HUES64 (cell line): ENCODE measurements around the gene ANKRD24.
A peak's percentile ranks its signal among the peaks of the same experiment; 100 is the strongest.

Experiments
- H3K27ac ChIP-seq: 2 replicates; pipeline ENCODE4 v1.7.0; 2013; ENCODE audit warnings: low read depth, low read length, inconsistent platforms
- H3K27me3 ChIP-seq: 2 replicates; pipeline ENCODE4 v1.6.1; 2013; ENCODE audit warnings: mild to moderate bottlenecking, low read length; ENCODE audit not compliant: insufficient read depth
- H3K36me3 ChIP-seq: 2 replicates; pipeline ENCODE4 v1.6.1; 2013; ENCODE audit warnings: mild to moderate bottlenecking, low read length; ENCODE audit not compliant: insufficient read depth
- H3K4me1 ChIP-seq: 2 replicates; pipeline ENCODE4 v1.6.1; 2013; ENCODE audit warnings: mild to moderate bottlenecking, low read length, moderate library complexity; ENCODE audit not compliant: insufficient read depth
- H3K4me3 ChIP-seq: 2 replicates; pipeline ENCODE4 v1.5.1; 2013; ENCODE audit warnings: mild to moderate bottlenecking, low read length, moderate library complexity
- H3K9ac ChIP-seq: 2 replicates; pipeline ENCODE4 v1.6.1; 2013; ENCODE audit warnings: mild to moderate bottlenecking, low read depth, low read length
- H3K9me3 ChIP-seq: 2 replicates; pipeline ENCODE4 v1.6.1; 2013; ENCODE audit warnings: low read depth, low read length; ENCODE audit not compliant: insufficient read depth
- WGBS: fragments of 150-250, 120-280 bp; methylation state at CpG from one replicate; pipeline ENCODE4 v1.1.7; 2013; ENCODE audit warnings: missing lambda C conversion rate; 5-methylcytosine and 5-hydroxymethylcytosine counted together

The ANKRD24 gene

GRCh38 chr19:4174895-4175668, 7.4 kb upstream of the ANKRD24 start:
- Histone ChIP-seq H3K9ac (no peak overlapping the region), H3K4me3 (no peak overlapping the region), H3K27ac (no peak overlapping the region), H3K27me3 (peaks cover 15% of the 10 kb centered on the region), H3K4me1 (no peaks in the 10 kb centered on the region), H3K9me3 (no peaks in the 10 kb centered on the region), H3K36me3 (0 out of 2 replicates have a peak, but pooled peaks cover 6% of the 10 kb centered on the region)
- 94% methylated on average over 41 of the region's 41 CpGs for WGBS

- Histone ChIP-seq H3K9ac (no peak overlapping the region), H3K4me3 (no peak overlapping the region), H3K9me3 (no peaks in the 10 kb centered on the region), H3K27ac (no peak overlapping the region), H3K36me3 (0 out of 2 replicates have a peak, but pooled peaks cover 6% of the 10 kb centered on the region), H3K27me3 (peaks cover 15% of the 10 kb centered on the region), H3K4me1 (no peaks in the 10 kb centered on the region)
- 95% methylated on average over 12 of the region's 12 CpGs for WGBS
Observed at GRCh38 chr19:4175669-4175931, 6.9 kb upstream of the ANKRD24 start.

GRCh38 chr19:4177146-4177545, 5.3 kb upstream of the ANKRD24 start:
- Histone ChIP-seq H3K4me1 (no peaks in the 10 kb centered on the region), H3K9ac (no peak overlapping the region), H3K9me3 (no peaks in the 10 kb centered on the region), H3K27me3 (peaks cover 8% of the 10 kb centered on the region), H3K4me3 (no peak overlapping the region), H3K27ac (no peak overlapping the region), H3K36me3 (0 out of 2 replicates have a peak, but pooled peaks cover 6% of the 10 kb centered on the region)
- 94% methylated on average over 5 of the region's 5 CpGs for WGBS

- Histone ChIP-seq H3K27ac (no peak overlapping the region), H3K4me1 (no peaks in the 10 kb centered on the region), H3K9me3 (no peaks in the 10 kb centered on the region), H3K9ac (no peak overlapping the region), H3K36me3 (0 out of 2 replicates have a peak, but pooled peaks cover 6% of the 10 kb centered on the region), H3K4me3 (no peak overlapping the region), H3K27me3 (no peaks in the 10 kb centered on the region)
- WGBS, result 94% methylated on average over 18 of the region's 18 CpGs
Observed at GRCh38 chr19:4178990-4179389, 3.5 kb upstream of the ANKRD24 start.

GRCh38 chr19:4181053-4181508, 1.4 kb upstream of the ANKRD24 start:
- H3K4me3 ChIP-seq, result peak overlapping the region; percentile 95
- no peaks in the 10 kb centered on the region for H3K36me3 ChIP-seq
- no peak overlapping the region for H3K27ac ChIP-seq
- WGBS, result 81% methylated on average over 2 of the region's 2 CpGs
- no peak overlapping the region for H3K9ac ChIP-seq
- H3K27me3 ChIP-seq, result no peaks in the 10 kb centered on the region
- H3K4me1 ChIP-seq, result no peaks in the 10 kb centered on the region
- H3K9me3 ChIP-seq, result no peaks in the 10 kb centered on the region

GRCh38 chr19:4183967-4184717, 1.7 kb downstream of the ANKRD24 start:
- no peaks in the 10 kb centered on the region for H3K36me3 ChIP-seq
- H3K4me1 ChIP-seq, result no peaks in the 10 kb centered on the region
- H3K9me3 ChIP-seq, result no peaks in the 10 kb centered on the region
- H3K27ac ChIP-seq, result no peak overlapping the region
- no peaks in the 10 kb centered on the region; the same call in 1 of the 2 replicates for H3K27me3 ChIP-seq
- 56% methylated on average over 23 of the region's 23 CpGs for WGBS
- H3K4me3 ChIP-seq, result no peak overlapping the region
- no peak overlapping the region for H3K9ac ChIP-seq

GRCh38 chr19:4184718-4185352, 2.3 kb downstream of the ANKRD24 start:
- 88% methylated on average over 2 of the region's 2 CpGs for WGBS
- H3K4me1 ChIP-seq, result no peaks in the 10 kb centered on the region
- no peaks in the 10 kb centered on the region for H3K9me3 ChIP-seq
- no peak overlapping the region for H3K27ac ChIP-seq
- H3K4me3 ChIP-seq, result no peak overlapping the region
- H3K36me3 ChIP-seq, result no peaks in the 10 kb centered on the region
- no peak overlapping the region for H3K9ac ChIP-seq
- H3K27me3 ChIP-seq, result no peaks in the 10 kb centered on the region; the same call in 1 of the 2 replicates

- Histone ChIP-seq H3K36me3 (no peaks in the 10 kb centered on the region), H3K9ac (no peak overlapping the region), H3K27ac (no peak overlapping the region), H3K4me1 (no peaks in the 10 kb centered on the region), H3K27me3 (no peaks in the 10 kb centered on the region; the same call in 1 of the 2 replicates), H3K4me3 (no peak overlapping the region), H3K9me3 (no peaks in the 10 kb centered on the region)
- 88% methylated on average over 9 of the region's 9 CpGs for WGBS
Observed at GRCh38 chr19:4185413-4186086, 3.1 kb downstream of the ANKRD24 start.

- H3K4me1 ChIP-seq, result no peaks in the 10 kb centered on the region
- no peaks in the 10 kb centered on the region for H3K36me3 ChIP-seq
- no peaks in the 10 kb centered on the region; the same call in 1 of the 2 replicates for H3K27me3 ChIP-seq
- H3K9ac ChIP-seq, result no peak overlapping the region
- no peak overlapping the region for H3K27ac ChIP-seq
- H3K4me3 ChIP-seq, result no peak overlapping the region
- H3K9me3 ChIP-seq, result no peaks in the 10 kb centered on the region
- WGBS, result 39% methylated on average over 21 of the region's 22 CpGs
Observed at GRCh38 chr19:4186087-4186993, 3.9 kb downstream of the ANKRD24 start.
